GM12892 (cell line): ENCODE data around the gene ENGASE. TPM values are rescaled to one million over a fixed set of nuclear protein-coding genes. Genes with fewer than 3 reads are reported as not detected.
"Not testable (repeated sequence)": the region's sequence is repeated elsewhere in the genome, so short reads cannot be mapped to it uniquely, and the experiment has no call there.

ENCODE experiments used
- DNase-seq: peaks from one replicate; pipeline ENCODE4 v3.0.0; 2011; ENCODE audit not compliant: insufficient read length
- FAIRE-seq: peaks from 2 replicates; lab custom pipeline; 2011; peaks lifted over from hg19 to GRCh38; lab: Jason Lieb, UNC
- POLR2A ChIP-seq: IDR thresholded peaks from 2 replicates; pipeline ENCODE4 v1.6.1; 2011; ENCODE audit warnings: low read depth, low read length, control low read depth
- POLR2AphosphoS5 ChIP-seq: IDR thresholded peaks from 2 replicates; pipeline ENCODE4 v1.6.1; 2011; ENCODE audit warnings: low read depth, low read length, control low read depth
- TAF1 ChIP-seq: IDR thresholded peaks from 2 replicates; pipeline ENCODE4 v1.6.1; 2011; ENCODE audit warnings: low read depth, mild to moderate bottlenecking, control low read depth, low read length, borderline replicate concordance
- polyA plus RNA-seq: library from polyadenylated mRNA; unstranded; fragments of >200 nt; gene quantifications from one replicate; pipeline ENCODE4 v1.2.1, GENCODE V29; 2012; ENCODE audit warnings: missing spikeins, inconsistent platforms; ENCODE audit not compliant: missing spikeins

The ENGASE gene
- 16.5 TPM for polyA plus RNA-seq

GRCh38 chr17:79074649-79075445, at the start of gene ENGASE:
ENGASE (plus strand) TSS chr17:79074824; CDS start chr17:79074945, 121 bp downstream.
- DNase-seq (peak; percentile 99), FAIRE-seq (peak; percentile 95)
- TF ChIP-seq POLR2AphosphoS5 (no peak), POLR2A (peak; percentile 62; the same call in 1 of the 2 replicates)

GRCh38 chr17:79024901-79025737, 49.5 kb upstream of the ENGASE start:
- DNase-seq (peak; percentile 15), FAIRE-seq (no peak)
- TF ChIP-seq TAF1 (no peak), POLR2A (no peak), POLR2AphosphoS5 (no peak)

GRCh38 chr17:79026376-79027273, 48.0 kb upstream of the ENGASE start:
- TF ChIP-seq POLR2A = no peak
- no peak for TF ChIP-seq POLR2AphosphoS5
- no peak for TF ChIP-seq TAF1
- DNase-seq = peak; percentile 5
- FAIRE-seq = no peak

GRCh38 chr17:79027274-79027924, 47.2 kb upstream of the ENGASE start:
- DNase-seq = peak; percentile 7
- TF ChIP-seq POLR2AphosphoS5 (no peak), TAF1 (no peak)
- no peak for FAIRE-seq

GRCh38 chr17:79027925-79028491, 46.6 kb upstream of the ENGASE start:
- TF ChIP-seq TAF1 (no peak), POLR2AphosphoS5 (no peak), POLR2A (no peak)
- FAIRE-seq = no peak
- peak; percentile 15 for DNase-seq

- DNase-seq = peak; percentile 5
- TF ChIP-seq POLR2AphosphoS5 (no peak), TAF1 (no peak), POLR2A (no peak)
- no peak for FAIRE-seq
These were observed 45.9 kb upstream of the ENGASE start for GRCh38 chr17:79028496-79029326.

GRCh38 chr17:79029327-79030009, 45.2 kb upstream of the ENGASE start:
- no peak for FAIRE-seq
- no peak for DNase-seq
- TF ChIP-seq POLR2A (no peak), TAF1 (no peak), POLR2AphosphoS5 (no peak)

GRCh38 chr17:79030636-79031035, 44.0 kb upstream of the ENGASE start:
- not testable (repeated sequence) for DNase-seq, FAIRE-seq
